ENCODE data around the gene UPF1. TPM values are rescaled to one million over a fixed set of nuclear protein-coding genes. Genes with fewer than 3 reads are reported as not detected.

Gene UPF1
- total RNA-seq, 3 donors from 2014 or later, result 116 to 123 (median 118) TPM

DNA sequence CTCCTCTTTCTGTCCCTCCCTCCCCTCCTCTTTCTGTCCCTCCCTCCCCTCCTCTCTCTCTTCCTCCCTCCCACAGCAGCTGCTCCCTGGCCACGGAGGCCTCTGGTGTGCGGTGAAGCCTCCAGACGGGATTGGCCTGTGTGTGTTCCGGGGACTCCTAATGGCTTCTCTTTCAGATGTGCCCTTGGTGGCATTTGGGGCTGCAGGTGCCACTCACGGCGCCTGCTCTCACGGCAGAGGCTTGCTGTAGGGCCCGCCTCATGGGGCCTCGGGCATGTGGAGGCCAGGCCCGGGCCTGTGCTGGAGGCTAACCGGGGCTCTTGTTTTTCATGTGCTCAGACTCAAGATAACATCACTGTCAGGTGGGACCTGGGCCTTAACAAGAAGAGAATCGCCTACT lies 20.9 kb downstream of the UPF1 start:
- Mint-ChIP-seq H3K36me3 (ENCODE audit: insufficient read depth) (peaks cover 37% of the 10 kb centered on the region), H3K27me3 (ENCODE audit: low read depth) (no peaks in the 10 kb centered on the region), H3K9me3 (no peaks in the 10 kb centered on the region), H3K4me3 (no peak overlapping the region), H3K4me1 (ENCODE audit: low read depth) (peaks cover 23% of the 10 kb centered on the region)
- ATAC-seq (no peak), DNase-seq (no peak)

DNA sequence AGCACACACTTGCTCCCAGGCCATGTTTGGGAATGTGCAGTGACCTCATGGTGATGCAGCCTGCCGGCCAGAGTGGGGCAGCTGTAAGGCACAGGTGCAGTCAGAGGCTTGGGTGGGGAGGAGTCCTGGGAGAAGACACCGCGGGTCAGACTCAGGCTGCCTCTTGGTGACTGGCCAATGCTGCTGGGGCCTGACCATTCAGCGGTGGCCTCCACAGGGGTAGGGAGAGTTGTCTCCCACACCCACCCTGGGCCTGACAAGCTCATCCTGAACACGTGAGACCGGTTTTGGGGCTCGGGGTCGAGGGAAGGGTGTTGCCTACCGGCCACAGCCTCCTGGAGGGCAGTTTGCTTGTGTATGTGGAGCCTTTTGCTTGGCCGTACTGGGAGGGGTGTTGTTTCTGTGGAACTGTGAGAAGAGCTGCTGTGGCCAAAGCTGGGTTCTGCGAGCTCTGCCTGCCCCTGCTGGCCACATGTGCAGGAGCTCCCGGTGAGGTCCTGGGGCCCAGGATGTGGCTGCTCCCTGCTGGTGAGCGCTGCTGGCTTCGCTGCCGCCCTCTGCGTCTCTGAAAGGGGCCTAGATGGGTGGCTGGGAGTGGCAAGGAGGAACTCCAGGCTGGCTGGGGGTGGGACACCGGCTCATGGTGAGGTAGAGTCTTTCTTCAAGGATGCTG lies 22.1 kb downstream of the UPF1 start:
- no peak for ATAC-seq
- peaks cover 37% of the 10 kb centered on the region for H3K36me3 Mint-ChIP-seq (ENCODE audit: insufficient read depth)
- no peaks in the 10 kb centered on the region for H3K27me3 Mint-ChIP-seq (ENCODE audit: low read depth)
- no peak for DNase-seq
- H3K9me3 Mint-ChIP-seq, result no peaks in the 10 kb centered on the region
- H3K4me3 Mint-ChIP-seq, result no peak overlapping the region
- peaks cover 16% of the 10 kb centered on the region for H3K4me1 Mint-ChIP-seq (ENCODE audit: low read depth)

DNA sequence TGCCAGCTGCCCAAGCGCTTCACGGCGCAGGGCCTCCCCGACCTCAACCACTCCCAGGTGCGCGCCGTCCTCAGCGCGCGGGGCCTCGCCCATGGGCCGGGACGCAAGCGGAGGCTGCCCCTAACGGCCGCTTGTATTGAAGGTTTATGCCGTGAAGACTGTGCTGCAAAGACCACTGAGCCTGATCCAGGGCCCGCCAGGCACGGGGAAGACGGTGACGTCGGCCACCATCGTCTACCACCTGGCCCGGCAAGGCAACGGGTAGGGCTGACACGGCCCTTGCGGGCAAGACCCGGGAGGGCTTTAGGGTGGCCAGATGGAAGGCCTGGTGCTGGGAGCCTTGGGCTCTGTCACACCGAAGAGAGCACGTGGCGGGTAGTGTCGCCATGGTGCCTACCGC lies 23.2 kb downstream of the UPF1 start:
- Mint-ChIP-seq H3K9me3 (no peaks in the 10 kb centered on the region), H3K4me3 (no peak overlapping the region), H3K36me3 (ENCODE audit: insufficient read depth) (peaks cover 33% of the 10 kb centered on the region), H3K4me1 (ENCODE audit: low read depth) (peaks cover 6% of the 10 kb centered on the region), H3K27me3 (ENCODE audit: low read depth) (no peaks in the 10 kb centered on the region)
- ATAC-seq (no peak), DNase-seq (no peak)

DNA sequence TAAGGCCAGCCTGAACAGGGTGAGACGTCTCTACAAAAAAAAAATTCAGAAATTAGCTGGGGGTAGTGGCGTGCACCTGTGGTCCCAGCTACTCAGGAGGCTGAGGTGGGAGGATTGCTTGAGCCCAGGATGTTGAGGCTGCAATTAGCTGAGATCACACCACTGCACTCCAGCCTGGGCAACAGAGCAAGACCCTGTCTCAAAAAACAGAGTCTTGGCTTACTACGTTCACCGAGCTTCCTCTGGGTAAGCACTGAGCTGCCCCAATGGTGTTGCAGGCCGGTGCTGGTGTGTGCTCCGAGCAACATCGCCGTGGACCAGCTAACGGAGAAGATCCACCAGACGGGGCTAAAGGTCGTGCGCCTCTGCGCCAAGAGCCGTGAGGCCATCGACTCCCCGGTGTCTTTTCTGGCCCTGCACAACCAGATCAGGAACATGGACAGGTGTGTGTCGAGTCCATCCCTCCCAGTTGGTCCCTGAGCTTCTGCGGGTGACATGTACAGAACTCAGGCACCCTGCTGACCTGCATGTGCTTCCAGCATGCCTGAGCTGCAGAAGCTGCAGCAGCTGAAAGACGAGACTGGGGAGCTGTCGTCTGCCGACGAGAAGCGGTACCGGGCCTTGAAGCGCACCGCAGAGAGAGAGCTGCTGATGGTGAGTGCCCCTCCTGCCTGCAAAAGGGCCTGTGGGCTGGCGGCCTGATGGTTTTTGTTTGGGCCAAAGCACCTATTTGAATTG lies 24.1 kb downstream of the UPF1 start:
- Mint-ChIP-seq H3K4me3 (no peak overlapping the region), H3K36me3 (ENCODE audit: insufficient read depth) (peaks cover 30% of the 10 kb centered on the region), H3K27me3 (ENCODE audit: low read depth) (no peaks in the 10 kb centered on the region), H3K4me1 (ENCODE audit: low read depth) (peaks cover 2% of the 10 kb centered on the region), H3K9me3 (no peaks in the 10 kb centered on the region)
- DNase-seq (no peak), ATAC-seq (no peak)

DNA sequence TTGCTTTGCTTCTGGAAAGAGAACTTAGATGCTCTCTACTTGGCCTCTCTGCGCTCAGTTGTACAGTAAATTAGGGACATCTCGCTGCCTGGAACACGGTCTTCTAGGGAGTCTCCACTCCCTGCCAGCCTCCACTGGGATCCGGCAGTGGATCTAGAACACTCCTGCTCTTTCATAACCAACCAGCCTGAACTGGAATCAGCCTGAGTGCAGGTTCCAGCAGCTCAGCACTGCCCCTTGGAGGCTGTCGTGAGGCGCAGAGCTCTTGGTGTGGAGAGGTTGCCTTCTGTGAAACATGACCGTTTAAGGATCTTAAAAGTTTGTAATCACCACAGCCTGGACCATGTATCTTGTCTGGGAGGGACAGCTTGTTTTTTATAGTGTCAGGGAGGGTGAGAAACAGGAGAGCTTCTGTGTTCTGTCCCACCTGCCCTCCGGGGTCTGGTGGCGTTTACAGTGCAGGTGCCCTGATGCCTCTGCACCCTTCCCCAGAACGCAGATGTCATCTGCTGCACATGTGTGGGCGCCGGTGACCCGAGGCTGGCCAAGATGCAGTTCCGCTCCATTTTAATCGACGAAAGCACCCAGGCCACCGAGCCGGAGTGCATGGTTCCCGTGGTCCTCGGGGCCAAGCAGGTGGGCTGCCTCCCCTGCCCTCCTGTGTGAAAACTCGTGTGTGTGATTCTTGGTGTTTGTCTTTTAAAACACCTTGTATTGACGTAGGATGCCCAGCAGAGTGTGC lies 24.8 kb downstream of the UPF1 start:
- H3K4me3 Mint-ChIP-seq, result no peak overlapping the region
- no peaks in the 10 kb centered on the region for H3K9me3 Mint-ChIP-seq
- H3K27me3 Mint-ChIP-seq (ENCODE audit: low read depth), result no peaks in the 10 kb centered on the region
- peaks cover 30% of the 10 kb centered on the region for H3K36me3 Mint-ChIP-seq (ENCODE audit: insufficient read depth)
- ATAC-seq, result no peak
- H3K4me1 Mint-ChIP-seq (ENCODE audit: low read depth), result no peaks in the 10 kb centered on the region
- DNase-seq, result no peak

DNA sequence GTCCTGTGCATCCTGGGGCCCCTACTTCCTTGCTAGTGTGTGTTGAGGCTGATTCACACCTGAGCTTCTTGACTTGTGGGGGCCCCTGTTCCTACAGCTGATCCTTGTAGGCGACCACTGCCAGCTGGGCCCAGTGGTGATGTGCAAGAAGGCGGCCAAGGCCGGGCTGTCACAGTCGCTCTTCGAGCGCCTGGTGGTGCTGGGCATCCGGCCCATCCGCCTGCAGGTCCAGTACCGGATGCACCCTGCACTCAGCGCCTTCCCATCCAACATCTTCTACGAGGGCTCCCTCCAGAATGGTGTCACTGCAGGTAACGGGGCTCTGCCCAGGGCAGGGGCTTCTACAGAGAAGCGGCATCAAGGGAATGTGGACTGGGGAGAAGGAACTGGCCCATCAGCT lies 25.5 kb downstream of the UPF1 start:
- DNase-seq (no peak), ATAC-seq (no peak)
- Mint-ChIP-seq H3K27me3 (ENCODE audit: low read depth) (no peaks in the 10 kb centered on the region), H3K36me3 (ENCODE audit: insufficient read depth) (peaks cover 32% of the 10 kb centered on the region), H3K9me3 (no peaks in the 10 kb centered on the region), H3K4me3 (no peak overlapping the region), H3K4me1 (ENCODE audit: low read depth) (no peaks in the 10 kb centered on the region)

DNA sequence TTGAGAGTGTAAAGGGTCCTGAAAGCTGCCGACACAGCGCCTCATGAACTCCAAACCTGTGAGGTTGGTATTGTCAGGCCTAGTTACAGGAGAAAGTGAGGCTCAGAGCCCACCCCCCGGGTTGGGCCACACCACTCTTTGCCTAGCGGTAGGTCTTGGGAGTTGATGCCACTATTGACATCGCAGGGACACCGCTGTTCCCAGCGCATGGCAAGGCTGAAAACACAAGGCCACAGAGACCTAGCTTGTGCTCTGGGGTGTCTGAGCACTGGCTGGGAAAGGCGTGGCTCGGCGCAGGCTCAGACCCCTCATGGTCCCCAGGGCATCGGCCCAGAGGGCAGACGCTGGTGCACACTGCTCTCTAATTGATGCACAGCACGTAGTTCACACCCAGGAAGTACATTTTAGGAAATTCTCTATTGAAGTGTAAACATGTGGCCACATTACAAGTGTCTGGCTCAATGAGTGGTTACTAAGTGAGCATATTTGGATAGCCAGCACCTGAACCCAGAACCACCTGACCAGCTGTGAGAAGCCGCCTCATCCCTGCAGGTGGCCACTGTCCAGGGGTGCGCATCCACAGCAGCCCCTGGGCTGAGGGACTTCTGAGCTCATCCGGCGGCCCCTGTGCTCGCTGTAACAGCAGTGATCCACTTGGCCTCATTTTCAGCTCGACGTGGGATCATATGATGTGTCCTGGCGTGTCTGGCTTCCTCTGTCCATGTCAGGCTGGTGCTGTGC lies 27.3 kb downstream of the UPF1 start:
- Mint-ChIP-seq H3K4me1 (ENCODE audit: low read depth) (no peaks in the 10 kb centered on the region), H3K9me3 (no peaks in the 10 kb centered on the region), H3K36me3 (ENCODE audit: insufficient read depth) (peaks cover 30% of the 10 kb centered on the region), H3K27me3 (ENCODE audit: low read depth) (no peaks in the 10 kb centered on the region), H3K4me3 (no peak overlapping the region)
- no peak for DNase-seq
- ATAC-seq, result no peak

DNA sequence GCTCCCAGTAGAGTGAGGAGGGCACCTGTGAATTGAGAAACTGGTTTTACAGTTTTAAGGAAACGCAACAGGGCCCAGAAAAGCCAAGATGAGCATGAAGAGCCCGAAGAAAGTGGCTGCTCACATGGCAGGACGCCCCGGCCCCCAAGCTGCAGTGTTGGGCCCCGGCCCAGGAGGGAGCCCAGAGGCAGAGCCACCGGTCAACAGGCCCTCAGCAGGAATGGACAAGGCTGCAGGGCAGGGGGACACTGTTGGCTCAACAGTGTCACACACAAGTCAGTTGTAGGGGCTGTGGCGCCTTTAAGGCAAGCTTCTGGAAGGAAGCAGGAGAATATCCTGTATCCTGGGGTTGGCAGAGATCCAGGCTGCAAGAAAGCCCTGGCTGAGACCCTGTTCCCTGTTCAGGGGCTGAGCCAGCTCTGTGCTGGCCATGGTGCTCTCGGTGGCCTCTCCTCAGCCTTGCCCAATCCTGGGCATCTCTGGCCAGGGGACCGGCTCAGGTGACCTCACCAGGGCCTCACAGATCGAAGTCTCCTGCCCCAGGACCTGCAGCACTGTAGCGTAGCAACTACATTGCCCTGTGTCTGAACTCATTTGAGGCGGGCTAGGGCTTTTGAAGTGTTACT lies 28.0 kb downstream of the UPF1 start:
- Mint-ChIP-seq H3K4me3 (no peak overlapping the region), H3K9me3 (no peaks in the 10 kb centered on the region), H3K27me3 (ENCODE audit: low read depth) (no peaks in the 10 kb centered on the region), H3K36me3 (ENCODE audit: insufficient read depth) (peaks cover 34% of the 10 kb centered on the region), H3K4me1 (ENCODE audit: low read depth) (no peaks in the 10 kb centered on the region)
- ATAC-seq (no peak), DNase-seq (no peak)

DNA sequence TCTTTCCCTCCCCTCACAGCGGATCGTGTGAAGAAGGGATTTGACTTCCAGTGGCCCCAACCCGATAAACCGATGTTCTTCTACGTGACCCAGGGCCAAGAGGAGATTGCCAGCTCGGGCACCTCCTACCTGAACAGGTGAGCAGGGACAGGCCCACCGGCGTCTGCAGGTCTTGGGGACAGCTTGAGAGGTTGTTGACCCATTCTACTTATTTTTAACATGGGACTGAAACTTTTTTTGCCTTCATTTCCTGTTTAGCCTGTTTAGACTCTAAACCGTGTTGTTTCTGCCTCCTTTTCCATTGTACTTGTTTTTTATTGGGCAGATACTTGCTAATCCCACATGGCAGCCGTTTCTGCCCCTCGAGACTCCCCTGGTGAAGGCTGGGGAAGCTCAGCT lies 28.5 kb downstream of the UPF1 start:
- Mint-ChIP-seq H3K4me3 (no peak overlapping the region), H3K9me3 (no peaks in the 10 kb centered on the region), H3K36me3 (ENCODE audit: insufficient read depth) (peaks cover 33% of the 10 kb centered on the region), H3K4me1 (ENCODE audit: low read depth) (no peaks in the 10 kb centered on the region), H3K27me3 (ENCODE audit: low read depth) (no peaks in the 10 kb centered on the region)
- DNase-seq (no peak), ATAC-seq (no peak)

DNA sequence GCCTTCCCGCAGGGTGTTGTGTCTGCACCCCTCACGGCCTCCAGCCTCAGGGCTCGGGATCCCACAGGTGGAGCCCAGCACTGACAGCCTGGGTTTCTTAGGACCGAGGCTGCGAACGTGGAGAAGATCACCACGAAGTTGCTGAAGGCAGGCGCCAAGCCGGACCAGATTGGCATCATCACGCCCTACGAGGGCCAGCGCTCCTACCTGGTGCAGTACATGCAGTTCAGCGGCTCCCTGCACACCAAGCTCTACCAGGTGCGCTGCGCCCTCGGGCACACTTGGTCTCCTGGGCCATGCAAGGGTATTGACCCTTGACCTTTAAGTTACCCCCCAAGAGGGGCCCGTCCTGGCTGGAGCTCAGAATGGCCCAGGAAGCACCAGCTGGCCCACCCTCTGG lies 29.0 kb downstream of the UPF1 start:
- H3K27me3 Mint-ChIP-seq (ENCODE audit: low read depth), result no peaks in the 10 kb centered on the region
- no peaks in the 10 kb centered on the region for H3K4me1 Mint-ChIP-seq (ENCODE audit: low read depth)
- peaks cover 31% of the 10 kb centered on the region for H3K36me3 Mint-ChIP-seq (ENCODE audit: insufficient read depth)
- no peaks in the 10 kb centered on the region for H3K9me3 Mint-ChIP-seq
- DNase-seq (no peak), ATAC-seq (no peak)
- no peak overlapping the region for H3K4me3 Mint-ChIP-seq

DNA sequence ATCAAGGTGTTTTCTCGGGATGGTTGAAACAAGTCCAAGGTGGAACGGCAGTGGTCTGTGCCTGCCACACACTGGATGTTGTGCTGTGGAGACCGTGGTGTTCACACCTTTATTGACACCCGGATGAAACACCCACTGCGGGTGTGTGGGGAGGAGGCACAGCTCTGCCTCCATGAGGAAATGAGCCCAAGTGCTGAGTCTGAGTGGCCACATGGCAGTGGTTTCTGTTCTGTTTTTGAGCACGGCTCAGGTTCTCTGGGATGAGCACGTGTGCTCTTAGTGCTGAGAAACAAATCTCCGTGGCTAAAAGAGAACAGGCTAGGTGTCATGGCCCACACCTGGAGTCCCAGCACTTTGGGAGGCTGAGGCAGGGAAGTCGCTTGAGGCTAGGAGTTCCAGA lies 29.5 kb downstream of the UPF1 start:
- DNase-seq, result no peak
- ATAC-seq, result no peak
- no peak overlapping the region for H3K4me3 Mint-ChIP-seq
- no peaks in the 10 kb centered on the region for H3K27me3 Mint-ChIP-seq (ENCODE audit: low read depth)
- H3K4me1 Mint-ChIP-seq (ENCODE audit: low read depth), result no peaks in the 10 kb centered on the region
- H3K36me3 Mint-ChIP-seq (ENCODE audit: insufficient read depth), result peaks cover 36% of the 10 kb centered on the region
- H3K9me3 Mint-ChIP-seq, result no peaks in the 10 kb centered on the region

DNA sequence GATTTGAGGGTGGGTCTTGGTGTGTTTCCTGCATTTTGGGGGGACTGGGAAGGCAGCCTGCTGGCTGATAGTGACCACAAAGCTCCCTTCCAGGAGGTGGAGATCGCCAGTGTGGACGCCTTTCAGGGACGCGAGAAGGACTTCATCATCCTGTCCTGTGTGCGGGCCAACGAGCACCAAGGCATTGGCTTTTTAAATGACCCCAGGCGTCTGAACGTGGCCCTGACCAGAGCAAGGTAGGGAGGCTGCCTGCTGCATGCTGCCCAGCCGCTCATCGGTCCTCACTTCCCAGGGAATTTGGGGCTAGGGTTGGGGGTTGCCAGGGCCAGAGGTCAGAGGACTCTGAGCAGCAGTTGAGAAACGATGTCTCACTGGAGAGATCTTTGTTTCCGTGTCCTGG lies 30.2 kb downstream of the UPF1 start:
- H3K36me3 Mint-ChIP-seq (ENCODE audit: insufficient read depth), result peaks cover 40% of the 10 kb centered on the region

DNA sequence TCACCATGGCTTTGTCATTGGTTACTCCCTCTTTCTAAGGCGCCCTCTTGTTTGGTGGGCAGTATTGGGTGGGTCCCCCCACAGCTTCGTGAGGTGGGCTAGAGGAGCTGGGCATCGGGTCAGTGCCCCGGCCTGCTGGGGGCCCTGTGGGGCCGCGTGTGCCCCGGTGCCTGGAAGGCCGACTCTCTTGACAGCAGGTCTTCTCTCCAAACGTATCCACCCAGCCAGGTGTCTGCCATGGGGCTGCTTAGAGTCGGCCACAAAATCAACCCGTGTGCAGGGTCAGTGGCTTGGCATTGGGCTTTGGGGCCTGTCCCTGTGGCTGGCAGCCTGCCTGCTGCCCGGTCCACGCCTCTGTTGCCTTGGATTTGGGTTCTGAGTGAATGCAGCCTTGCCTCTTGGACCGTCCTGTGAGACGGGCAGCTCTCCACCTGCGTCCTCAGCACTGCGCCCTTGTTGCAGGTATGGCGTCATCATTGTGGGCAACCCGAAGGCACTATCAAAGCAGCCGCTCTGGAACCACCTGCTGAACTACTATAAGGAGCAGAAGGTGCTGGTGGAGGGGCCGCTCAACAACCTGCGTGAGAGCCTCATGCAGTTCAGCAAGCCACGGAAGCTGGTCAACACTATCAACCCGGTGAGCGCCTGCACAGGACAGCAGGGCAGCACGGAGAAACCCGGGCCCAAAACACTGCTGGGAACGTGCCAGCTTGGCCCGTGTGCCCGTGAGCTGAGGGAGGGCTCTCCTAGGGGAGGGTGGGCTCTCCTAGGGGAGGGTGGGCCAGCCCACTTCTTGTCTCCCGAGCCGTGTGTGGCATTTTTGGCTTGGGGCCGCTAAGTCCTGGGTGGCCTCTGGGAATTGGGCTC lies 31.4 kb downstream of the UPF1 start:
- H3K27me3 Mint-ChIP-seq (ENCODE audit: low read depth), result no peaks in the 10 kb centered on the region
- ATAC-seq, result no peak
- no peaks in the 10 kb centered on the region for H3K9me3 Mint-ChIP-seq
- peaks cover 45% of the 10 kb centered on the region for H3K36me3 Mint-ChIP-seq (ENCODE audit: insufficient read depth)
- H3K4me3 Mint-ChIP-seq, result no peak overlapping the region
- no peaks in the 10 kb centered on the region for H3K4me1 Mint-ChIP-seq (ENCODE audit: low read depth)
- no peak for DNase-seq

More for the DNA sequence above, 30.2 kb downstream of the UPF1 start:
- Mint-ChIP-seq H3K27me3 (ENCODE audit: low read depth) (no peaks in the 10 kb centered on the region), H3K9me3 (no peaks in the 10 kb centered on the region), H3K4me1 (ENCODE audit: low read depth) (no peaks in the 10 kb centered on the region), H3K4me3 (no peak overlapping the region)
- no peak for ATAC-seq
- no peak for DNase-seq
